DOHH2 (cell line): ENCODE measurements around the gene SGCD.

Experiments used
- EZH2phosphoT487 ChIP-seq: fragments of 200-600 bp; sonication (generic); IDR thresholded peaks from 2 replicates; pipeline ENCODE4 v1.6.1; 2017; ENCODE audit warnings: borderline replicate concordance, mild to moderate bottlenecking, antibody characterized with exemption, low read length, moderate library complexity, mixed read lengths
- TF ChIP-seq, protein P1 (sequence below): fragments of 200-600 bp; sonication (generic); IDR thresholded peaks from one replicate; pipeline ENCODE4 v1.5.1; 2014; ENCODE audit warnings: antibody characterized with exemption, mild to moderate bottlenecking, low read depth, low read length; ENCODE audit not compliant: poor library complexity, severe bottlenecking

DNA sequence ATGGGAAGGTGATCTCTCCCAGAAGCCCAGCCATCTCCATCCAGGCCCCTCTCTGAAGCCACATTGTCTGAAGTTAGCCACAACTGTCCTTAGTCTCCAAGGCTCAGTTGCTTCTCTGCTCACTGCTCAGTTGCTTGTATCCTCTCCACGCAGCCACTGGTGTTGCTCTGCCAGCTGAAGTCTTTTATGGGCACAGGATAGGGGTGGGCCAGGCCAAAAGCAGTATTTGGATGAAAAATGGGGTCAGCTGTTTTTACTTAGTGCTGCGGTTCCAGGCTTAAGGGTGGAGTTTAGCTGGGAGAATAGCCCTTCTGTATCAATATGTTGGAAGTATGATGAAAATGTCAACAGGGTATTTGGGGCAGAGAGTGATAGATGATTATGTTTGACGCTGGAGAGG, 354.3 kb downstream of the SGCD start:
- TF ChIP-seq, protein P1, sequence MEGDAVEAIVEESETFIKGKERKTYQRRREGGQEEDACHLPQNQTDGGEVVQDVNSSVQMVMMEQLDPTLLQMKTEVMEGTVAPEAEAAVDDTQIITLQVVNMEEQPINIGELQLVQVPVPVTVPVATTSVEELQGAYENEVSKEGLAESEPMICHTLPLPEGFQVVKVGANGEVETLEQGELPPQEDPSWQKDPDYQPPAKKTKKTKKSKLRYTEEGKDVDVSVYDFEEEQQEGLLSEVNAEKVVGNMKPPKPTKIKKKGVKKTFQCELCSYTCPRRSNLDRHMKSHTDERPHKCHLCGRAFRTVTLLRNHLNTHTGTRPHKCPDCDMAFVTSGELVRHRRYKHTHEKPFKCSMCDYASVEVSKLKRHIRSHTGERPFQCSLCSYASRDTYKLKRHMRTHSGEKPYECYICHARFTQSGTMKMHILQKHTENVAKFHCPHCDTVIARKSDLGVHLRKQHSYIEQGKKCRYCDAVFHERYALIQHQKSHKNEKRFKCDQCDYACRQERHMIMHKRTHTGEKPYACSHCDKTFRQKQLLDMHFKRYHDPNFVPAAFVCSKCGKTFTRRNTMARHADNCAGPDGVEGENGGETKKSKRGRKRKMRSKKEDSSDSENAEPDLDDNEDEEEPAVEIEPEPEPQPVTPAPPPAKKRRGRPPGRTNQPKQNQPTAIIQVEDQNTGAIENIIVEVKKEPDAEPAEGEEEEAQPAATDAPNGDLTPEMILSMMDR = no peak
- no peak for TF ChIP-seq EZH2phosphoT487
